Panc1 (cell line): ENCODE data around the gene DAPK2.

Experiments used
- CTCF ChIP-seq: fragments of 450-650 bp; IDR thresholded peaks from 2 replicates; pipeline ENCODE4 v1.5.1; 2017; ENCODE audit warnings: mild to moderate bottlenecking
- POLR2AphosphoS5 ChIP-seq: IDR thresholded peaks from 2 replicates; pipeline ENCODE4 v1.6.1; 2012; ENCODE audit warnings: mild to moderate bottlenecking, low read depth, low read length, moderate library complexity
- REST ChIP-seq, 2 experiments: IDR thresholded peaks; 2 replicates each; pipeline ENCODE4 v1.6.1; 2011 to 2012; ENCODE audit warnings: low read depth in 2 of 2, control low read depth in 1 of 2, low read length in 1 of 2, mild to moderate bottlenecking in 1 of 2, moderate library complexity in 1 of 2; ENCODE audit not compliant: insufficient read depth in 1 of 2

- TF ChIP-seq CTCF = no peak
- TF ChIP-seq REST (IDR thresholded peaks at IDR 0.05; ENCODE audit: insufficient read depth in 1 of 2, low read depth in 2 of 2, low read length in 1 of 2) = no peak
- no peak for TF ChIP-seq POLR2AphosphoS5
These were observed 1.2 kb downstream of the DAPK2 start for GRCh38 chr15:64045101-64045435.
